Stimulated activated CD4-positive, alpha-beta T cell treated with anti-CD3 and anti-CD28 coated beads, Interleukin-4, amount 100 ng/mL, for 4 hours (primary cell): ENCODE results near the gene EYA4.
"Not testable (repeated sequence)": the region's sequence is repeated elsewhere in the genome, so short reads cannot be mapped to it uniquely, and the experiment has no call there.

Experiments
- DNase-seq, 2 experiments: peaks; one replicate each; pipeline ENCODE4 v3.0.0-alpha.2; 2020

EYA4 gene

DNA sequence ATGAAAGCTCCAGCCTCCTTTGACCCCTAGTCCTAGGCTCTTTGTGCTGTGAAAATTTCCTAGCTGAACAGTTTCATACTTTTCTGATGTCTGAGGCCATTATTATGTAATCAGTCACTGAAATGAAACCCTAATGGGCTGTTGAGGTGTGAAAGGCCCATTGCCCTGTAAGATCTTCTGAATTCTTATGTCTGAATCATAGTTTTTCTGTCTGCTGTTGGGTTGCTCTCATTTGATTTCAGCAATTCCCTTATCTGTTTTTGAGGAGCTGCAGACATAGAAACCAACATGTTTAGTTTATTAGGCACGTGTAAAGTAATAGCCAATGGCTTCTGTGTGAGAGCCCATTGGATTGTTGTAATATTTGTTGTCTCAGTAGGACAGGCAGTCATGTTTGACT lies 118.1 kb downstream of the EYA4 start:
- DNase-seq: no peak

DNA sequence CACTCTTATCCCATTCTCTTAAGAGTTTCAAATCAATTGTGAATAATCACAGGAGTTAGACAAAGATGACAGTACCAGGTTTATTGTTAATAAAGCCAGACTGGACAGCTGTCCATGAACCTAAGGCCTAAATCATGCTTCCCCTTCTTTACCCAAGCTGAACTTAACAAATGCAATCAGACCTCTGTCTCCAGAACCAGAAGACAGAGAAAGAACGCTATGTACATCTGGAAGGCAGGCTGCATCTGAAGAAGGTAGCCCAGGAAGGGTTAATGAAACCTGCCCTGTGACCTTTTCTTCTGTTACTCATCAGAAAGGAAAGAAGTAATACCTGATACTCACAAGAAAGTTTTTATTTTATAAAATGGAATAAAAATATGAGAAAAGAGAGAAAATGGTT lies 118.6 kb downstream of the EYA4 start:
- DNase-seq: no peak

DNA sequence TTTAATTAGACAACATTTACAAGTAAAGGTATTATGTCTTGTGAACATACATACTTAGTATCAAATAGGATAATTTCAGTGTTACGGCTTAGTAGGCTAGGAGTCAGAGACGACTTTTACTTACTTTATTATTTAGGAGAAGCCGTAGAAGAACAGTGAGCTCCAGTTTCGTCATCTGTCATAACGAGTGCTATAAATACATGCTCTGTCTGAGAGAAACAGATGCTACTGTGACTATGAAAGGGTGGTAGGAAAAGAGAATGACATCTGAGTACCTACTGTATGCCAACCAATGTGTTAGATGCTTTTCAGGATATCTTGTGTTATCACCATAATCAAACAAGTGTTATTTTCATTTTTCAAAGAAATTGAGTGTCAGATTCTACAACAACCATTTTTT lies 119.0 kb downstream of the EYA4 start:
- no peak for DNase-seq

DNA sequence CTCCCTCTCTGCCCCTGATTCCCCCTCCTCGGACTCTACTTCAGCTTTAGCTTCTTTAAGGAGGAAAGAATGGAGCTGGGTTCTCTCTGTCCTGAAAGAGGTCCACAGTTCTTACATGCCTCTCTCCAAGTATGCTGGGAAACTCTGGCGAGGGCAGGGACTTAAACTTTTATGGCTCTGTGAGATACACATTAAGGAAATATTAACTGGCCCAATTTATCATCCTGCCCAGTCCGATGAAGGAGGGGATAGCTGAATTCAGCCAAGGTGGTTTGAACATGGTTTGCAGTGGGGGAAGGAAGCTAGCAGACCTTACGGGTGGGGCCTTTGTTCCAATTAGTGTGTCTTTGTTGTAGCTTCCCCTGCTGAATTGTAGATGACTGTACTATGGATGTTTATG lies 121.7 kb downstream of the EYA4 start:
- no peak for DNase-seq

DNA sequence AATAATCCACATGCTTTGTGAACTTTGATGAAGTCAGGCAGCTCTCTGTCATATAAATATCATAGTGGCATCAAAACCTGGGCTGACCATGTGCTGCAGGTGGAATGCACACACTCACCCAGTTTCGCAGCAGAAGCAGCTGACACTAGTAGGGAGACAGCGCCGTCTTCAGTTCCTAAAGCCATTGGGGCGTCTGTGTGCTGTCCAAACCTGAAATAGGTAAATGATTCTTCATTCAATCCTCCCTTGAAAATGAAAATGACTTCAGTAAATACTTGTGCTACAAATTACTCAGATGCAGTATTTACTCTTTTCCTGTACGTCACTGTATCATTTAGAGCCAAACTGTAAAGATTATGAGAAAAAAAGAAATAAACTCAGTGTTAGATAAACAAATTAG lies 127.5 kb downstream of the EYA4 start:
- DNase-seq: no peak

DNA sequence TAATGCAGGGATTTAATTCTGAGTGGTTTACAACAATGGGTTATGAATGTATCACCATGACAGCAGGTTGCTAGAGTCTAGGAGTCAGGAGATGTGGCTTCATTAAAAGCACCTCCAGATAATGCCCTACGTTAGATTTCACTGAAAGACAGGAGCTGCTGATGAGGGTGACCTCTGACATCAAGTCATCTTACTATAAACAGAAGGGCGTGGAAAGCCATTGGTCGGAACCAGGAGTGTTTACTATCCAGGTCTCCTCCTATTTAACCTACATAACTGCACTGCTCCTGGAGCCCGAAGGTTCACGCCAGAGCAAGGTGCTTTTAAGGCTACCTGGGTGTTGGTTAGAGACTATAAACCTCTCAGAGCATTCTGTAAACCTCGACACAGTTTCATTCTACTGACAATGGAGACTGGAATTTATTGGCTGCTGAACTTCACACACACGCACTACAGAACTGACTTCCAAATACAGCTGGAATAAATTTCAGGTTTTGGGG lies 128.7 kb downstream of the EYA4 start:
- DNase-seq: no peak

DNA sequence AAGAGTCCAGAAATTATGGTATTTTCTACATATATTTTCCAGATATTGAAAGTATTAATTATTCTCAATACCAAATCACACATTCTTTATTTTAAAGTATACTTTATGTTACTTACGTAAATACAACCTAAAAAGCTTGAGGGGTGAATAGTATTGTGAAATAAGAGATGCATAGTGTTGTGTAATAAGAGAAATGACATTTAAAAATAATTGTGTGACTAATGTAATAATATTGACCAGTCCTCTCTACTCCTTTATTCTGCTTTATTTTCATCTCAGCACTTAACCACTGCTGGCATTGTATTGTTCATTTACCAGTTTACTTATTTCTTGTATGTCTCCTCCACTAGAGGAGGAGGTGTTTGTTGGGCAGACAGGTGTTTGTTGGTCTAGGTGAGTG lies 135.6 kb downstream of the EYA4 start:
- DNase-seq: no peak

DNA sequence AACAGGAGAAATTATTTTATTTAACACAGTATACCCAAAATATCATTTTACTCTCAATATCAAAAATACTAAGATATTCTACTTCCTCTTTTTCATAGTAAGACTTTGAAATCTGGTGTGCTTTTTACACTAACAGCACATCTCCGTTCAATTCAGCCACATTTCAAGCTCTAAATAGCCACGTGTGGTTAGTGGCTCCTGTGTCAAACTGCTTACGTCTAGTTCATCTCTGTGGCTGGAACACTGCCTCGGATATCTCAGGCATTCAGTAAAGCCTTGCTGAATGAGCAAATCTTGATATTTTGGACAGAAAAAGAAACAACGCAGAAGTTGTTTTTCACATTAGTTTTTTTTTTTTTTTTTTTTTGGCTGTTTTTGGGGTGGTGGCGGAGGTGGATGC lies 136.1 kb downstream of the EYA4 start:
- DNase-seq: no peak

DNA sequence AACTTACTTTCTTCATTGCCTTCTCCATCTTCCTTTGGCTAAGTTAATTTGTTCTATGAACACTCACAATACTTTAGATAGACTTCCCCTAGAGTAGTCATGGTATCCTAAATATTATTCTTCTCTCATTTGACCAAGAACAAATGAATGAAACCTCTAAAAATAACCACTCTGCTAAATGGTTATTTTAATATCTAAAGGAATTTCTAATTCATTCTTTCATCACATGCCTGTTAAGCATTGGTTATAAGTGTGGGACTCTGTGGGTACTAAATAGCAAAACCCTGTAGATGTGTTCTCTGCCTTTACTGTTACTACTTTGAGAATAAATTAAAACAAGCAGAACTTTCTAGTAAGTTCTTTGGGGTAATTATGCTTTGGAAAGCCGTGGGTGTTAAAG lies 138.9 kb downstream of the EYA4 start:
- no peak for DNase-seq

DNA sequence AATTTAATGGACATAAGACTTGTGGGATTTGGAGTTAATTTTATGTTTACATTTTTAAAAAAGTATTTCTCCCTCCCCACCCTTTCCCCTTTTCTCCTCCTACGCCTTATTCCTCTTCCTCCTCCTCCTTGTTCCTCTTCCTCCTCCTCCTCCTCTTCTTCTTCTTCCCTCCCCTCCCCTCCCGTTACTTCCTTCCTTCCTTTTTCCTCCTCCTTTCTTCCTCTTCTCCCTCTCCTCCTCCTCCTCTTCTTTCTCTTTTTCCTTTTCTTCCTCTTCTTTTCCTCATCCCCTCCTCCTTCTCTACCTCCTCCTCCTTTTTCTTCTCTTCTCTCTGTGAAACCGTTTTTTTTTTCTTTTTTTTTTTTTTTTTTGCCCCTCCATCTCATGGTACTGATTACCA lies 139.6 kb downstream of the EYA4 start:
- no peak for DNase-seq

DNA sequence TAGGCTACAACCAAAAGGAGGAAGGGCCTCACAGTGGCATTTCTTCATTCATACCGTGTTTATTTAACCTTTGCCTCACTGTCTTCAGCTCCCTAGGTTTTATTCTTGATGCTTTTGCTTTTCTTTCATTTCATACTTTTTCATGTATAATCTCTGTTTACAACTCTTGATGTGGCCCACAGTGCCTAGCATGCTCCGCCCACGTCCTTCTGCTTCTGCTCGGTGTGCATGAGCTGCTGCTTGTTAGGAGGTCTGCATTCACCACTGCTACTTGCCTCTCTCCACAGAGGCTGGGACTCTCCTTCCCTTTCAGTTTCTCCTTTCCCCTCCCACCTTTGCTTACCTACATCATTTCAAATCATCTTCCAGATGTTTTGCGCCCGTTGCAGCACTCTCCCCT lies 147.6 kb downstream of the EYA4 start:
- DNase-seq: no peak

DNA sequence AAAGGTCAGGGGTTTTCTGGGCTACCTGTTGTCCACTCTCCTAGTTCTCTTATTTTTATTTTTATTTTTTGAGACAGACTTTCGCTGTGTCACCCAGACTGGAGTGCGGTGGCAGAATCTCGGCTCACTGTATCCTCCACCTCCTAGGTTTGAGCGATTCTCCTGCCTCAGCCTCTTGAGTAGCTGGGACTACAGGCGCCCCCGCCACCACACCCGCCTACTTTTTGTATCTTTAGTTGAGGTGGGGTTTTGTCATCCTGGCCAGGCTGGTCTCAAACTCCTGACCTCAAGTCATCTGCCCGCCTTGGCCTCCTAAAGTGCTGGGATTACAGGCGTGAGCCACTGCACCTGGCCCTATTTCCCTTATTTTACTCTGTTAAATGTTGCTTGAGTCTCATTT lies 149.0 kb downstream of the EYA4 start:
- DNase-seq: no peak

DNA sequence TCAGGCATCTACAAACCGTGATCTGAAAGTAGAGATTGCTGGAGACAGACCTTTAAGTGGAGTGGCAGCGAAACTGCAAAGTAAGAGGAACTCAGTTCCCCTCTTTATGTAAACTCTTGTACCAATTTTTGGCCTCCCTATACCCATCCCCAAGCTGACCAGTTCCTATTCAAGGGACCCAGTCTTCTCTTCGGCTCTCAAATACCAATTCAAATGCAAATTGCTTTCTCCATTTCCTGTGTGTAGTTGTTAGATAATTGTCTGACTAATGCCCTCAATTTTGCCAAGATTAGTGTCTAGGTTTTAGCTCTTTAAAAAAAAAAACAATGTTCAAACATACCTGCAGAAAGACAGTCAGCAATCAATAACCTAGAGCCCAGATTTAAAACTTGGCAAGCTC lies 150.9 kb downstream of the EYA4 start:
- no peak for DNase-seq

DNA sequence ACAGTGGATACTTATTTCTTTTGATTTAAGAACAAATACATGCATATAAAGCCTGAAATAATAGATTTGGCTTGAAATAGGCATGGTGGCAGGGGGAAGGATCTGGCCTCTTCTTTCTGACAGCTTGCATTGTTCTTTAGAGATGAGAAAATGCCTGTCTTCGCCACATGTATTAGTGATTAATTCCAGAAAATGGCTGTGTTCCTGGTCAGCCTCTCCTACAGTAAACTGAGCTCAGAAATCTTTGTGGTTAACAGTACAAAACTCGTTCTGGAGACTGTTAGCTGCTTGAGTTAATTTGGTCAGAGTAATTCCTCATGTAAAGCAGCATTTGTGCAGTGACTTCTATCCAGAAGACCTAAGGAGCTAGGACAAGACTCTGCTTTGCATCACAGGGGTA lies 151.5 kb downstream of the EYA4 start:
- no peak for DNase-seq

DNA sequence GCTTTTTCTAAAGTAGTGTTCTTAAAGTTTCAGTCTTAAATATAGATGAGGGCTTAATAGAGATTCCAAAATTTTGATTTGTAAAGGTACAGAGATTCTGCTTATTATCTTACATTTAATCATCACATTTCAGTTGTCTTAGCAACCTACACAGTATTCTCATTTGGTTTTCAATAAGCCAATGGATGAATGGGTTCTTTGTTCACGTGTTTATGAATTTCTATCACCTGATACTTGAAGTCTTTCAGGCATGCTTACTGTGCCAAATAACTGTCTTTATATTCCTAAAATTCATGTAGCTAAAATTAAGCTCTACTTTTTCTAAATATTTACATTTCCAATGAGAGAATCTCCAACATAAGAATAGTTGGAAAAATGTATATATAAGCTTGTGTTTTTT lies 152.7 kb downstream of the EYA4 start:
- DNase-seq: no peak

DNA sequence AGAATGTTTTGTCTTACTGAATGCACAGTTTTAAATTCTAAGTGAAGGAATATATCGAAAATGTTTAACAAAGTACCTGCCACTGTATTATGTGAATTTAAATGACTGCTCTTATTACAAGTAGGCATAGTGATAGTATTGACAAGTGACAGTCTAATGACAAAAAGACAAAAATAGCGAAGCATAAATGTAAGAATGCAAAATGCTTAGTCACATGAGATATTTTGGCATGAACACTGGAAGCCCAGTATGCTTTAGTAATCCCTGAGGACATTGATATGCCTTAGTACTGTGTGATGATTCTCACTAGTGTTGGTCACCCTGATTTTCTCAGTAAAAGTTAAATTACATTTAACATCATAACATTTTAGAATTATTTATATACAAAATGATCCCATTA lies 153.5 kb downstream of the EYA4 start:
- no peak for DNase-seq

DNA sequence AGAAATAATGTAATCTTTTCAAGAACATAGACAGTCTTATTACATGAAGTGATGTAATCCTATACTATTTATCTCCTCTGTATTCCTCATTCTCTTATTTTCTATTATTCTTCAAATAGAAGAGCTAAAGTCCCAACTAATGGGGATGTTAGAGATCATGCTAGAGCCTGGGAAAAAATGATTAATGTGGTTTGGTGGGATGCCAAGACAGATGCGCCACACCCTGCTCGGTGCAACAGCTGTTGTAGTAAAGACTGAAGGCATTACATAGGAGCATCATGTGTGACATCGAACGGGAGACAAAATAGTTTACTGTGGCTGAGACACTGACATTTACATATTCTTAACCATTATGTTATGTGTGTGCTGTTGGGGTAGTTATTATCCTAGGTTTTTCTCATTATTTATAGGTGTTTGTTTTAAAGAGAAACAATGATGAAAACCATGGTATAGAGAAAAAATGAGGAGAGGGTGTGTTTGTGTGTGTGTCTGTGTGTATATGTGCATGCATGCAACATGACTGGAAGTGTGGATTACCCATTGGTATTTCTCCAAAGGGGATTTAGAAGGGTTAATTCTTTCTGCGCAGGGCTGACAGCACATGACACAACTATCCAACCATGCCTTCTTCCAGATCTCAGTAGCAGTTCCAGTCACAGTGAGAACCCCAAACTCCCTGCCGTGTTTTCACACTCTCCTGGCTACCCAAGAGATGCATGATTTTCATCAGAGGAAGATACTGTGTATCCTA lies 155.3 kb downstream of the EYA4 start:
- no peak for DNase-seq

DNA sequence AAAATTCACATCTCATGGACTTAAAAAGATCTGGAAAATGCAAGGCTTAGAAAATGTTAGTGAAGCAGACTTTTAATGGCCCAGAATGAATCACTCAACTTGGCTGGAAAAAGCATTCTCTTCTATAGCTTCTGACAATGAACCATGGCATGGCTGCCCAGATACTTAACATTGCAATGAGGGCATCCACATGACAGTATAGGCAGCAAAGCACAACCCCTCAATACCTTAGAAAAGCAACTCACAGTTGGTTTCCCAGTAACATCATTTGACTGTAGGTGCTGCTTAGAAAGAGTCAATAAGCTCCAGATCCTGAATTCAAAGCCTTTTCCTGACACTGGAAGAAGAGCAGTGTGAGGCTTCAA lies 155.8 kb downstream of the EYA4 start:
- DNase-seq: no peak

DNA sequence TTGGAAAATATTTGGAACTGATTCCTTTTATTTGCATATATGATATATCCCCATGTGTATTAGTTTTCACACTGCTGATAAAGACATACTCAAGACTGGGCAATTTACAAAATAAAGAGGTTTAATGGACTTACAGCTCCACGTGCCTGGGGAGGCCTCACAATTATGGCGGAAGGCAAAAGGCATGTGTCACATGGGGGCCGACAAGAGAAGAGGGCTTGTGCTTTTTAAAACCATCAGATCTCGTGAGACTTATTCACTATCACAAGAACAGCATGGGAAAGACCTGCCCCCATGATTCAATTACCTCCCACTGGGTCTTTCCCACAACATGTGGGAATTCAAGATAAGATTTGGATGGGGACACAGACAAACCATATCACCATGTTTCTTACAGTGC lies 156.4 kb downstream of the EYA4 start:
- DNase-seq: not testable (repeated sequence)

DNA sequence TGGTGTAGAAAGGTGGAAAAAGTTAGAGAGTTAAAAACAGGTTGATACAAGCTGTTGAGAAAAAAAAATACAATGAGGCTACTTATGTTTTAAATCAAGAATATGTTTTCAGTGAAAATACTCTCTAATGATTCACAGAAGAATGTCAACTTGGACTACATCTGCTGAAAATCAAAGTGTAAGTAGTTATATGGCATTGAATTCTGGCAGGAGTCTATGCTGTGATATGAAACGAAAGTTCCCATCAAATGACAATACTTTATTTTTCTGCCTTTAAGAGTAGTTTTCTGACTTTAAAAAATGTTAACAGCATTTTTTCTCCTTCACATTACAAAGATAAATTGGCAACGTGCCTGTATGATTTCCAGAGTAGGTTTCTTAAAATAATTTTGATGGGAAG lies 158.3 kb downstream of the EYA4 start:
- DNase-seq: no peak

DNA sequence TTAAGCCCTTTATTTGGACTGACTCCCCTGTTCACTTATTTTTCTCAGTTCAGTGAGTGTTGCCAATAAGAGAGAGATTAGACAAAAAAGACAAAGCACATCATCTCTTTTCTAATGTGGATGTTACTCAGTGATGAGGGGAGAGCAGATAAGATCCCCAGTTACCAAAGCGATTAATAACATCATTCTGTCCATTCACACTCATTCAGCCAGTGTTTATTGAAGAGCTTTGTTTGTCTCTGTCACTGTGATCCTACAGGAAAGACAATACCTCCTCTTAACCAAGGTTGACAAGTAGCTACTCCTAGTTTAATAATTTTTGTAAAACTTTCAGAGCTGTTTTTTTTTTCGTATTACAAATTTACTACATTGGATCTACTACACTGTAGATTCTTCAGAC lies 163.0 kb downstream of the EYA4 start:
- DNase-seq: no peak

DNA sequence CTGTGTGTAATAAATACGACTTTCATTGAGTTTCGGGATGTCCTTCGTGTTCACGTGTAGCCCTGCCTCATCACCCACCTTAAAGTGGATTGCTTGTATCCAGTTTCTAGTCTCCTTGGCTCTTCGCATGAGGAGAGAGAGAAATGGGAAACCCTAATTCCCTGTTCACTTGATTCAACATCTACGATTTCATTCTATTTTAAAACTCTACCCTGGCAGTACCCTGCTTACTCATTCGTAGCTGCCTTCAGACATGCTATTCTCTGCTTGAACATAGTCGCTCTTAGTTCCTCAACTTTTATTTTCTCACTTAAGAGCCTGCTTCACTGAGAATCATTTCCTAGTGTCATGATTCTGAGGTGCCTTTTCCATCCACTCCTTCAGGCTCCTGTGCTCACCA lies 163.6 kb downstream of the EYA4 start:
- no peak for DNase-seq

DNA sequence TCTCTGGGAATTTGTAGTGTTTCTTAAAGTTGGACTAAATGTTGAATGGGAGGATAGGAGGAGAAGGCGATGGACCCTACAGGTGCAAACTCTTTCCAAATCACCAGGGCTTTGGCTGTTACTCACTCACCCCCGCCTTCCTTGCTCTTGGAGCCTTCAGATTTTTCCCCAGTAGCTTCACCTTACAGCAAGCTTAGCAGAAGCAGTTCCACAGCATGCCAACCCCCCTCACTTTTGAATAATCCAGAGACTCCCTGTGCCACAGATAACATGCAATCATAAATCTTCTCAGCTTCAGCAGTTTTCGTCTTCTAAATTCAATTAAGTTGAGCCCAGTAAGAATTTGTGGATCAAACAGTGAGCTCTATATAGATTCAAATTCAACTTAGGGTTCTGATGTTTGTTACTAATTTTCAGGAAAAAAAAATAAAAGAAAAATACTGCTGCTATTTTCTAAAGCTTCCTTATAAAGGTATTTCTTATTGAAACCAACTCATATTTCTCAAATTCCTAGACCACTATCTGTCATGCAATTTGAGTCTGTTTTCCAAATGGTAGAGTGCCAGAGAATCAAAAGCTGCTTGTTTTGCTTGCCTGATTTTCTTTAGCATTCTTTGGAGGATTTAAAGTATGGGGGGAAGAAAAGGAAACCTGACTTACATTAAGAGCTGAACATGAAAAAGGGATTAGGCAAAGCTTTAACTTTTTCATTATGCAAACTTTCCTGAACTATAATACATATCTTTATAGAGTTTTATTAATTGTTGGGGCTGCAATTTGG lies 166.4 kb downstream of the EYA4 start:
- no peak for DNase-seq

DNA sequence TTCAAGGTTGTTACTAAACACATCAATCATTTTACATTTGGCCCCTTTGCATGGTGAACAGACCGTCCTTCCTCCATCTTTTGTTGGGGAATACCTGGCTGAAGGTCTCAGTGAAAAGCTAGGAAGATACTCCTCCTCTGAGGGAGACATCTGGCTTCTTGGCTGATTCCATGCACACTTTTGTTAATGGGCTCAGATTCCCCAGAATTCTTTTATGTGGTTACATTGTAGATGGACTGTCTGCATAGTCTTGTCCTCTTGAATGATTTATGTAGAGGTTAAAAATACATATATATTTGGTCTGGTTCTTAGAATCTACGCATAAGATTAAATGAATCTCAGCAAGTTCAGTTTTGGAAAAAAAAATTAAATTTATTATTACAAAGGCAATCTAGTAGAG lies 167.0 kb downstream of the EYA4 start:
- no peak for DNase-seq

DNA sequence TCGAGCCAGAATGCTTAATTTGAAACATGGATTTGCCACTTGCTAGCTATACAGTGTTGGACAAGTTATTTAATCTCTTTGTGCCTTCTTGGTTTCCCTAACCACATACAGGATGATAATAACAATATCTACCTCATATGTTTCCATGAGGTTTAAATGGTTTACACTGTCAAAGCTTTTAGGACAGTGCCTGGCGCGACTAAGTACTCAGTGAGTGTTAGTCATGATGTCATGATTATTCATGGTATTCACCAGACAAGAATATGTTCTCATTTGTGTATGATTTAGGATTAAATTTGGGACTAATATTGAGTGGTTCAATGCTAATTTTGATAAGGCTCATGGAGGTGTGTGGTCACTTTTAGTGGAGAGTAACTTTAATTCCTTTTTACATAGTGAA lies 167.4 kb downstream of the EYA4 start:
- no peak for DNase-seq
